NCI-H2196 treated with DMSO at 0.1 percent for 48 hours (cell line): ENCODE data around the gene DNAJC1.

Experiments used
- DNase-seq: peaks from one replicate; lab custom pipeline; 2025; ENCODE audit not compliant: unreplicated experiment; lab: John Stamatoyannopoulos, UW

Gene DNAJC1

GRCh38 chr10:21771219-21771618, 232.3 kb downstream of the DNAJC1 start:
- DNase-seq: no peak

DNA sequence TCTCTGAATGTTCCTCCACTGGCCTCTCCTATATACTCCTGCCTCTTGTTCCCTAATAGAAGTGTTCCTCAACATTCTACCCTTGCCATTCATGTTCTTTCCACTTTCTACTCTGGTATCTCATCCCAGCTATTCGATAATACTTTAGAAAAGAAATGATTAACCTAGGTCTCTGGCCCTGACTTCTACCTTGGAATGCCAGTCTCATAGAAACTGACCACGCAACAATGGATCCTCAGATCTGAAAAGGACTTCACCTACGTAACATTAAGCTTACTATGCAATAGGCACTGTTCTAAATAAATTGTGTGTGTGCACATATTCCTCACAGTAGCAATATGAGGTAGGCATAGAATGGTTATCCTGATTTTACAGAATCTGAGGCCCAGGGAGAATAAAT, 234.5 kb downstream of the DNAJC1 start:
- no peak for DNase-seq

GRCh38 chr10:21764466-21765189, 238.9 kb downstream of the DNAJC1 start:
- no peak for DNase-seq

DNA sequence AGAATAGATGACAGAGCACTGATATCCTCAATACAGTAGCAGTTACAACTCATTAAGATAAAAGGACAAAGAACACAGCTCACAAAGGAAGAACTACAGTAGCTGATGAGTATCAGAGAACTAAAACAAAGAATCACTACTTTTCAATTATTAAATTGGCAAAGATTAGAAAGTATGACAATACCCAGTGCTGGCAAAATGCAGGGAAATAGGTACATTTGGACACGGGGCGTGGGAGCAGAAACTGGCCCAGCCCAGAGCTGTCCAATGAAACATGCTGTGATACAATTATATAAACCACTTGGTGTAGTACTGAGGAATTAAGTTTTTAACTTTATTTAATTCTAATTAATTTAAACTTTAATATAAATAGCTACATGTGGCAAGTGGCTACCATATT, 243.2 kb downstream of the DNAJC1 start:
- DNase-seq: no peak

DNA sequence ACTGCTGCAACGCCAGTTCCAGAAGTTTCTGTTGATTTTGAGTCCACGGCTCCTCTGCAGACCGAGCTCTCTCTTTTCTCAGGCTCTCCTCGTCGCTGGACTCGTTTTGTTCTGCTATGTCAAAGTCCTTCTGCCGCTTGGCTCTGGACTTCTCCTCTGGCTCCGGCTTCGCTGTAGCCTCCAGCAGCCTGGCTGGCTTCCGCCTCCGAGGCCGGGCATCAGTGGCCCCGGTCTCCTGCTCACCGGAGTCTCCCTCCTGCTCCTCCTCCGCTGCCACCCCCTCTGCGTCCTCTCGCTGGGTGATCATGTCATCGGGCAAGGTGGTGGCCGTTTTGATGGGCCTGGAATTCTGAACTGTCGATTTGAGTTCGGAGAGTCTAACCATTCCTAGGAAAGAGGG, 244.3 kb downstream of the DNAJC1 start:
- no peak for DNase-seq

DNA sequence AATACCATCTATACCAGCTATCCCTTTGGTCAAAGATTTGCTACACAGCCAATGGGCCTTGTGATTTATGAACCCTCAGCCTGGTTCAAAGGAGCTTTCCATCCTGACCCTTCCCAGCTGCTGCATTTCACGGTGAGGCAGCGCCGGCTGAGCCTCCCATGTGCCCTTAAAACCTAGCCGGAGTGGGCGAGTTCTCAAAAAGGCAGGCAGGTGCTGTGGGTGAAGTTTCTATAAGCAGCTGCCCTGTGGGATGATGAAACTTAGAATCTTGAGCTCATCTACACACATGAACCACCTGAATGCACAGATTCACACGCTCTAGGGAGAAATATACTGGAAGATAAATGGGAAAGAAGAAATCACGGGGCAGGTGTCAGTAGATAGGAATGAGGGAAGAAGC, 244.8 kb downstream of the DNAJC1 start:
- DNase-seq: no peak

- no peak for DNase-seq
These were observed 245.3 kb downstream of the DNAJC1 start for GRCh38 chr10:21758239-21758638.

- DNase-seq: no peak
These were observed 246.2 kb downstream of the DNAJC1 start for GRCh38 chr10:21757185-21757901.

DNA sequence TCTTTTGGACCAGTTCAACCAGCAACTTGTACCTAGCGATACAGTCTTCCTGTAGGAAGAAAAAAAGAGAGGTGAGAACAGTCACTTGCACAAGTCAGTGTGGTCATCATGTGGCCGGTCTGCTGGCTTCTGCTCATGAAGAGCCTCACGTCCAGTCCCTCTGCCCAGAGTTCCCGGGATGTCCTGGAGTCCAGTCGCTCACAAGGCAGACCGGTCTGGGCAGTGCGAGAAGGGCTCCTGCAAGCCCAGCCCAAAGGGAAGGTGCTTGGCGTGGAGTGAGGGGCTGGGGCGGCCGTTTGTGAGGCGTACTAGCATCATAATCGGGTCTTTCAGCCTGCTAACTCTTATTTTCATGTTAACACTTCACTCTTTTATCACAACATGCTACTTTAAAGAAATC, 246.8 kb downstream of the DNAJC1 start:
- no peak for DNase-seq

DNA sequence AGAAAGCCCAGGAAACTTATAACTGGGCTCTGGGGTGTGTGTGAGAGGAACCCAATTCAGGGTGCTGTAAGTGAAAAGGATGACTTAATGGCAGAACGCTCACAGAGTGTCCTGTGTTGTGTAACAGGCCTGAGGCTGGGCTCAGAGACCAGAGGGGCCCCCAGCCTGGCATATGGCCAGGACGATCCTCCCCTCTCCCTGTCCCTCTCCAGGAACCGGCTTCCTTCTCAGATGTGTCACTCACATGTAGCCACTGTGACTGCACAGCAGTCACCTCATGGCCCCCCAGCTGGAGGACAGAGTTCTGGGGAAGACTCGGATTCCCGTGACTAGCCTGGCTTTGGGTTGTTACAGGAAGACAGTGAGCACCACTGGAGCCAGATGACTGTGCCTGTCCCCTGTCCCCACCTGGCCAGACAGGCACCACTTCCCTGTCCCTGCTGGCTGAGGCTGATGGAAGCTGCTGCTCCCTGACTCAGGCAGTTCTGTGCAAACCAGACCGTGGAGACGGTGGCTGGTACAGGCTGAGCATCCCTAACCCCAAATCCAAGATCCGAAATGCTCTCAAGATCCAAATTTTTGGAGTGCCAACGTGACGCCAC, 249.0 kb downstream of the DNAJC1 start:
- no peak for DNase-seq

DNA sequence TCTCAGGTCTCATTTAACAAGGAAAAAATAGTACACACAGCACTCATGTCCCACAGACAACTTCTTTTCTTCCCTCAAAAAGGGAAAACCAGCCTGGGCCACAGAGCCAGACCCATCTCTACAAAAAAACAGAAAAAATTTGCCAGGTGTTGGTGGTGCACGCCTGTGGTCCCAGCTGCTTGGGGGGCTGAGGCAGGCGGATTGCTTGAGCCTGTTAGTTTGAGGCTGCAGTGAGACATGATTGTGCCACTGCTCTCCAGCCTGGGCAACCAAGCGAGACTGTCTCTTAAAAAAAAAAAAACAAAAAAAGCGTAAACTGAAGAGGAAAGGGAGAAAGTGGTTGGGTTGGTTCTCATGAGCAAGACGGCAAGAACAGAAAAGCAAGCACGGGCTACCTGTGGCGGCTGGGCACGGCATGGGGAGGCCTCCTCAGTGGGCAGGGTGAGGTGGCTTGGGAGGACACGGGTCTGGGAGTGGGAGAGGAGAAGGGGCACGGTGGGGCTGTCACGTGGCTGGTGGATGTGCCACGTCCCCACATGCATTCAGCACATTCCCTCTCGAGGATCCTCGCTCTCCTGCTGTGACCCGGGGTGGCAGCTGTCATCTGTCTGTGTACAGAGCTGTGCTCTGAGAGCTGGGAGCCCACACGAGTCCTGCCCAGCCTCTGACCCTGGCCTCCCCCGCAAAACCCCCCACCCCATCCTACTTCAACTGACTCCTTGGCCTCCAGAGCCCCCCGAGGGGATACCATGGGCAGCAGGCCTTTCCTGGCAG, 249.8 kb downstream of the DNAJC1 start:
- no peak for DNase-seq

DNA sequence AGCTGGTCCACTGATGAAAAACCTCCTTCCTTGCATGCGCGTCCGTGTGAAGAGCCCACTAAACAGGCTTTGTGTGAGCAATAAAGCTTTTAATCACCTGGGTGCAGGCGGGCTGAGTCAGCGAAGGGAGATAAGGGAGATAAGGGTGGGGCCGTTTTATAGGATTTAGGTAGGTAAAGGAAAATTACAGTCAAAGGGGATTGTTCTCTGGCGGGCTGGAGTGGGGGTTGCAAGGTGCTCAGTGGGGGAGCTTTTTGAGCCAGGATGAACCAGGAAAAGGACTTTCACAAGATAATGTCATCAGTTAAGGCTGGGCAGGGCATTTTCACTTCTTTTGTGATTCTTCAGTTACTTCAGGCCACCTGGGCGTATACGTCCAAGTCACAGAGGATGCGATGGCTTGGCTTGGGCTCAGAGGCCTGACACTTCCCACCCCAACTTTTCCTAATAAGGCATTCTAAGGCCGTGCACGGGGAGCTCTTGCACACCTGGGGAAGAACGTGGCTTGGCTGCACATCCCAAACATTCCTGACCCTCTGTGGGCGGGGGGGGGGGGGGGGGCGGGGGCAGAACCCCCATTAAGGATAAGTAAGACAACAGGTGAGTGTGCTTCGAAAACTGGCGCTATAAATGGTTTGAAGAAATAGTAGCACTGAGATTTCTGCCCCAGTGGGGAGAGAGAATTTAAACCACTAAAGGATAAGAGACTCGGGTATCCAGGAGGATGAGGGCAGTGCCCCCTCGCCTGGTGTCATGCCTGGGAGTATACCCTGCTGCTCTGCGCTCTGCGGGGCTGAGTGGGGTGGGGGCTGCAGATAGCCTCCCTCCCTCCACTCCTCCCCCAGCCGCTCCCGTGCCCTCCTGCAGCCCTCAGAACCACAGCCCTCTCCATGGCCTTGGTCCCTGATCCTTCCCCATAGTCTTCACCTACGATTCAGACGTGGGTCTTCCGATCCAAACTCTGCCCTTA, 251.9 kb downstream of the DNAJC1 start:
- no peak for DNase-seq

DNA sequence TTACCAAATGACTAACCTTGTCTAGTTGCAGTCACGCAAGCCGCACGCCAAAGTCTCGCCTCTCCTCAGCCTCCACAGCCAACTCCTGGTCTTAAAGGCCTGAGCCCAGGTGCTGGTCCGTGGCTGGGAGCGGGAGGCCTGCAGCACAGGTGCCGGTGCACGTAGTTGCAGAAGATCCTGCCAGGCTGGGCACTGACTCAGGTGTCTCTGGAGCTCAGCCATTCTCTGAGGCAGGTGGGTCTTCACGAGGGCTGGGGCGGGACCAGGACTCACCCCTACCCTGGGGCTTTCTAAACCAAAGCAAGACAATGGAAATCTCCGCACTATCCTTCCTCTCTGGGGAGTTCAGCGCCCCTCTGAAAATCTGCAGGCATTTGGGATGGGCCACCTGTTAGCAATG, 253.1 kb downstream of the DNAJC1 start:
- no peak for DNase-seq

DNA sequence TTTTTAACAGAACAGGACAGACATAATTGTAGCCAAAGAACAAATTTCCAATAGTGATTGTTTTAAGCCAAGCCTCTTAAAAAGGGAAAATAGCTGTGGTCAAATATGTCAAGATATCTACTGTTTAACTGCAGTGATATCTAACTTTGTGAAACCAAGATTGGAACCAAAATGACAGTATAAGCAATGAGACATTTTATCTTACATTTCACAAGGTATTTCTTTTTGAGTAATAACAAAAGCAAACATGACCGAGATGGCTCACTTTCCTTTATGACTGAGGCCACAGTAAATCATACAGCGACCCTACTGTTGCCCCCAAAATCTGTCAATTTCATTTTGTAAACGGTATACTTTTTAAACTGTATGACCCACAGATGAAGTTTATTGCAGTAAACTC, 253.7 kb downstream of the DNAJC1 start:
- no peak for DNase-seq

- no peak for DNase-seq
These were observed 255.7 kb downstream of the DNAJC1 start for GRCh38 chr10:21747809-21748208.

DNA sequence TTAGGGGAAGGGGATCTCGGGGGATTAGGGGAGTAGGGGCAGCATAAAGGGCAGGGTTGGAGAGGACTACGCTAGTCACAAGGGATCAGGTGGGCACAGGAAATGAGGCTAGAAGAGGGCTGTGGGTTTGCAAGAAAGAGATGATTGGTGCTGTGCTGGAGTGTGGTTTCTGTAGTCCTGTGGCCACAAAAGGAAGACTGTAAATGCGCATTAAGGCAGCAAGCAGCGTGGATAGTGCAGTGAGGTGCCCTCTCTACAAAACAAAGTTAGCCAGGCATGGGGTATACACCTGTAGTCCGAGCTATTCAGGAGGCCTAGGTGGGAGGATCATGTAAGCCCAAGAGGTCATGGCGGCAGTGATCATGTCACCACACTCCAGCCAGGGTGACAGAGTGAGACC, 257.4 kb downstream of the DNAJC1 start:
- DNase-seq: no peak

DNA sequence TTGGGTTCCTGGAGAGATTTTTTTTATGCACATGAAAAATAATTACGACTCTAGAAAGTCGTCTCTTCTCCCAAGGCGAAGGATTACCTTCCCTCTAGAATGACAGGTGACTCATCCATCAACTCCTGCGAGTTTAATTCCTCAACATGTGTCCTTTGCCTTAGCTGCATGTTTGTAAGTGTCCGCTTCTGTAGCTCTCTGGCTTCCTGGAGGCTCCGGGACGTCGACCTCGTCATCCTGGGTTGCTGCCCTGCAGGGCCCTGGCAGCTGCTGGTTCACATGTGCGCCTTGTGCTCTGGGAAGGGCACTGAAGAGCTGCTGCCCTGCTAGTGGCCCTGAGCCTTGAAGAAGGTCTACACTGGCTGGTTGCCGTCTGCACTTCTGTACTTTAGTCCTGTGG, 259.3 kb downstream of the DNAJC1 start:
- no peak for DNase-seq

GRCh38 chr10:21742740-21743412, 260.7 kb downstream of the DNAJC1 start:
- no peak for DNase-seq

DNA sequence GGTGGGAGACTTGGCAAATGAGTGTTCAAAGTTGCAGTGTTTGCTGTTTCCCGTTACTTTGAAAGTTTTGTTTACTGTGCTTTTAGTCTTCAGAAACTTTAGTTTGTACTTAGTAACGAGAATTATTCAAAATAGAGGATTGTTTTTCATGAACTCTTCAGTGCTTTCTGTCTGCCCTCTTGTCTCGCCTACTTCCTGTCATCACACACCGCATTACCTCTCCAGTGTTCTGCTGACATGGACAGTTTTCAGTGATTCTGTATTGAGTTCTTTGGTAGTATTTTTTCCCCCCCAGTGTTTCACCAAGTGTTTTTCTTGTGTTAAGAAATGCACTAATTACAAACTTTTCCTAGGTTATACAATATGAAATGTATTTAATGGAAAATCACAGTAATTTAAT, 262.5 kb downstream of the DNAJC1 start:
- no peak for DNase-seq

DNA sequence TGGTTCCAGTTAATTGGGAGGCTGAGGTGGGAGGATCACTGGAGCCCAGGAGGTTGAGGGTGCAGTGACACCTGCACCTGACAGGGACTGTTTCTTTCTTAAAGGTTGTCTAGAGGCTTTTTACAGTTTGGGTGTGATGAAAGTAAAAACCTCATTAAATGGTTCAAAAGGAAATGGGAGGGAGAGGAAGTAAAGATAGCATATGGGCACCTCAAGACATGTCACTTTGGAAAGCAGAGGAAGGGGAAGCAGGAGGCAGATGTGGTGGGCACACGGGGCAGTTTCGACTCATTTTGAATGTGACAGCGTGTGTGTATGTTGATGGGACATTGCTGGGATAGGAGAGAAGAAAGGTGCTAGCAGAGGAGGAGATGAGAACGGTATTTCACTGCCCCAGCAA, 266.4 kb downstream of the DNAJC1 start:
- no peak for DNase-seq
